A204.1 (cell line): ENCODE measurements around the gene TMEM86A.

Source experiments
- FAIRE-seq: peaks from 2 replicates; lab custom pipeline; 2012; peaks lifted over from hg19 to GRCh38; lab: Jason Lieb, UNC

TMEM86A gene

DNA sequence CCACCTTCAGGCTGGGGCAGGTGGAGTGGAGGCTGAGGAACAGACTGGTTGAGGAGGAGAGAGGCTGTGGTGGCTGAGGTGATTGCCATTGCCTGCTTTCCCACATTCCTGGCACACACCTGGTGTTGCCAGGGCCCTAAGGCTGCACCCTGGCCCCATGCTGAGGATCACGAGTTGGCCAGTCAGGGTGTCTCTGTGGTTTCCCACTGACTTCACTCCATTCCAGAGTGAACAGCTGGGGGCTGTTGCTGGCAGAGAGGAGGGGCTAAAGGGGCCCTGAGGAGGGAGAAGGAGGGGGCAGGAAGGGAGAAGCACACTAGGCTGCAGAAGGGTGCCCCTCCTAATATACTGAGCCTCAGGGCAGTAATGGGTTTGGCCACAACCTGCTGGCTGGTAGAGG is 1.8 kb downstream of the TMEM86A start:
- no peak for FAIRE-seq

DNA sequence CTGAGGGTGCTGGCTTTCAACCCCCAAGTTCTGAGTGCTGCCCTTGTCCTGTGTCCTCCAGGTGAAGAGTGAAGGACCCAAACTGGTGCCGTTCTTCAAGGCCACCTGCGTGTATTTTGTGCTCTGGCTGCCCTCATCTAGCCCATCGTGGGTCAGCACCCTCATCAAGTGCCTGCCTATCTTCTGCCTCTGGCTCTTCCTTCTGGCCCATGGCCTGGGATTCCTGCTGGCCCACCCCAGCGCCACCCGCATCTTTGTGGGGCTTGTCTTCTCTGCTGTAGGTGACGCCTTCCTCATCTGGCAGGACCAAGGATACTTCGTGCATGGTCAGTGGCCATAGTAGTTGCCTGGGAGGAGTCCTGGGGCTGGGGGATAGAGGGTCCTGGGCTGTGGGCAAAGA is 2.3 kb downstream of the TMEM86A start:
- no peak for FAIRE-seq

DNA sequence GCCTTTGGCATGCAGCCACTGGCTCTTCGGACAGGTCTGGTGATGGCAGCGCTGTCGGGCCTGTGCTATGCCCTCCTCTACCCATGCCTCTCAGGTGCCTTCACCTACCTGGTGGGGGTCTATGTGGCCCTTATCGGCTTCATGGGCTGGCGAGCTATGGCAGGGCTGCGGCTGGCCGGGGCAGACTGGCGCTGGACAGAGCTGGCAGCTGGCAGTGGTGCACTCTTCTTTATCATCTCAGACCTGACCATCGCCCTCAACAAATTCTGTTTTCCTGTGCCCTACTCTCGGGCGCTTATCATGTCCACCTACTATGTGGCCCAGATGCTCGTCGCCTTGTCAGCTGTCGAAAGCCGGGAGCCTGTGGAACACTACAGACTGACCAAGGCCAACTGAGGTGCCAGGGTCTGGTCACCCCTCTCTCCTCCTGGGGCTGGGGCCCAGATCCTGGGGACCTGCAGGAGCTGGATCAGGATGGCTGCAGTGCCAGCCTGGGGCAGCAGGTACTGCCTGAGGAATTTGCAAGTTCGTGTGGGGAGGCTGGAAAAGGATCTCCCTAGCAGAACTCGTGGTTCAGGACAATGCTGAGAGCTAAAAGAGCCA is 3.1 kb downstream of the TMEM86A start:
- FAIRE-seq, result no peak

DNA sequence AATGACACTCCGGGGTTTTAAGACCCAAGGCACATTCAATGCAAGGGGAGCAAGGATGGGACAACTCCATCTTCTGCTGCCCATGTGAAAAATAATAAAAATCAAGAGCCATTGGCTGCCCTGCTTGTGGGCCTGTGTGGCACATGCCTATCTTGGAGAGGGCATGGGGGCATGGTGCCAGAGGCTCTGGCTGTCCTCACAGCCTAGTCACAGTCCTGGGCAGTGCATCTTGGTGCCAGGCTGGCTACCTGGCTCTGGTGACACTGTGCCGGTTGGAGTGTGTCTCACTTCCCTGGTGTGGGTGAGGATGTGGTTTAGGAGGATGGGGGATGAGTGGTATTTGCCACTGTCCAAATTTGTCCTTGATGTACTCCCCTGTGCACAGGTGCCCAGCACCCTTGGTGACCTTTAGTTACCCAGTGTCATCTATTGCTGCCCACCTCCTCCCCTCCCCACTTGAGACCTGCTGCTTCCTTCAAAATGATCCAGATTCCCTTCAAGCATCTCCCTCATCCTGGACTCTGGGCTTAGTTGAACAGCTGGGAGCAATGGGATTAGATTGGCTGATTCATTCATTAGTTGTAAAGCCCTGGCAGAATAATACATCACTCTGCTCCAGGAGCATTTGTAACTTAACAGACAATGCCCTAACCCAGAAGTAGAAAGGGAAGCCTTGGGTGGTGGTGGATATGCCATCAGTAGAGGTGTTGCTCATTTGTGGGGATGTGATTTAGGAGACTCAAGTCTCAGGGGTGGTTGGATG is 4.6 kb downstream of the TMEM86A start:
- FAIRE-seq, result no peak

DNA sequence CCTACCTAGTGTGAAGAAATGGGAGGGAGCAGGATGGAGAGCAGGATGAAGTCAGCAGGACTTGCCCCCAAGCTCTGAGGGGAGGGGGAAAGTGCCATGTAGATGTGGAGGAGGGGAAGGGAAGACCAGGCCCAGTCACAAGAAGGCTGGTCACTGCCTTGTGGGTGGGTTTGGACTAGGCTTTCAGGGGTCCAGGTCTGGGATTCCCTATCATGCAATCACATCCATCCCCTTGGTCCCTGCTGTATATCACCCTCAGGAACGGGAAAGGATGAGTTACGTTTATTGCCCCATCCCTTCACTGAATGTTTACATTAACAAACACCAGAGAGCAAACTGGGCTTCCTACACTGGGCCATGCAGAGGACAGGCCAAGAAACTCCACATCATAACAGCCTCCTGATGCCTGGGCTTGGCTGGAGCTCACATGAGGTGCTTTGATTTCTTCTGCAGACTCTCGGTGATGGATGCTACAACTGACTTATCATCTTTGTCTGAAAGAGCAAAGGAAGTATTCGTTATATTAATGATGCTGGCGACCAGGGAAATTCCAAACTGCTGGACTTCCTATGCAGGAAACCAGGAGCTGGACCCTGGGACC is 5.6 kb downstream of the TMEM86A start:
- no peak for FAIRE-seq

DNA sequence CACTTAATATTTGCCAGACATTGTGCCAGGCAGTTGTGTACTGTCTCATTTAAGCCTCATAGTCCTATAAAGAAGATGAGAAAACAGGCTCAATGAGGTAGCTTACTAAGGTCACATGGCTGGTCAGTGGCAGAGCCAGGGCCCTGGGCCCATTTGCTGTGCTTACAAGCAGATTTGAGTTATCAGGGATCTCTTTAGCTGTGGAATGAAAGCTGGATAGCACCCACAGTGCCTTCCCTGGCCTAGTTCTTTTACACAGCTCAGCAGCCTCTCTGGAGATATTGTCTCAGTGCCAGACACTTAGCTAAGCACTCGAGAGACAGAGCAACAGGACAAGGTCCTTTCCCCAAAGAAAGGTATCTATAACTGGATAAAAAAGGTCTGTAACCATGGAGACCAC is 6.1 kb downstream of the TMEM86A start:
- FAIRE-seq, result no peak

DNA sequence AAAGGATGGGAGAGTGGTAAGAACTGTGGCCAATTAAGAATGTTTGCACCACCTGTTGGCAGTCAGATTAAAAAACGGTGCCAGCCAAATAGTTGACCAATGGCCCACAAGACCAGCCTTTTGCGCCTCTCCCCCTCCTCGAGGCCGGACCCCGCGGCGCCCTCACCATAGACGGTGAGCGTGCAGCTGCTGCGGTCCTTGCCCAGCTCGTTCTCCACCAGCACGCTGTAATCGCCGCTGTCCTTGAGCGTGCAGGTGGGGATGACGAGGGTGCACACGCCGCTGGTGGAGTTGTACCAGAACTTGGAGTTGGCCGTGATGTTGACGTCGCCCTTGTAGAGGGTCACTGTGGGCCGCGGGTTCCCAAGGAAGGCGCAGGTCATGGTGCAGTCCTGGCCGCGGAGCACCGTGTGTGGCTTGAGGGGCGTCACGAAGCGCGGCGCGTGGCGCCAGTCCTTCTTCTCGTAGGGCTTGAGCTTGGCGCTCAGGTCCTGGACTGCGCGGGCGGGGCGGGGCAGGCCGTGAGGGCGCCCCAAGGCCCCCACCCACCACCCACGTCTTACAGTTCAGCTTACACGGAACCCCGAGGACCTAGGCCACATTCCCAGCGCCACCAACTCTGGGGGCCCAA is 7.2 kb downstream of the TMEM86A start:
- FAIRE-seq, result no peak

DNA sequence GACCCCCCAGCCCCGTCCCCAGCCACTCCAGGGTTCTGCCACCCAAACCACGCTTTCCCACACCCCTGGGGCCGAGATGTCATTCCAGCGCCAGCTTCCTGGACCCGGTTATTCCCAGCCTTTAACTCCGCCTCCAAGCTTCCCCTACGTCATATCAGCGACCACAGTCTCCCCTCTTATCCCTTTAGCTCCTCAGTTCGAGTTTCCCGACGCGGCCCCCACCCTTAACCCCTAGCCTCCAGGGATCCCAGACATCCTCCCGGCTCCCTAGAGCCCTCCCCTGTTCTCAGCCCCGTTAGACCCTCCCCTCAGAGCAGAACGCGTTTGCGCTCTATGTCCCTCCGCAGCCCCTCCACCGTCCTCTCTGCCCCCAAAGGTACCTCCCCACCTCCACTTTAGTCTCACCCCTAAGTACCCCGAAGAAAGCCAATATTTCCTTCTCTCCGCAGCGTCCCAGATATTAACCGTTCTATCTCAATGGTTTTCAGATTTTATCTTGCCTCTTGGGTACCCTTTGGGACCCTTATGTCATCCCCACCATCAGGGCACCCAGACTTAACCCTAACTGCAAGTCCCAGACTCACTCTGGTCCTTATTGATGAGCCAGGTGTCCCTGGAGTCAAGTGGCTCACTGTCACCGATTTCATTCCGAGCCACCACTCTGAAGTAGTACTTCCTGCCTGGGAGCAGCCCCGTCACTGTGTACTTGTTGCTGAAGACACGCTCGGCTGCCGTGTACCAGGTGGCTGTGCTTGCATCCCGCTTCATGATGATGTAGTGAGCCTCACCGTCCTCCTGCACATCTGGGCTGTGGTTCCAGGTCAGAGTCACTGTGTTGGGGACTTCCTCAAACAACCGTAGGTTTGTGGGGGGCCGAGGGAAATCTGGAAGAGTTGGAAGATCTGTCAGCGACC is 8.0 kb downstream of the TMEM86A start:
- FAIRE-seq, result no peak

DNA sequence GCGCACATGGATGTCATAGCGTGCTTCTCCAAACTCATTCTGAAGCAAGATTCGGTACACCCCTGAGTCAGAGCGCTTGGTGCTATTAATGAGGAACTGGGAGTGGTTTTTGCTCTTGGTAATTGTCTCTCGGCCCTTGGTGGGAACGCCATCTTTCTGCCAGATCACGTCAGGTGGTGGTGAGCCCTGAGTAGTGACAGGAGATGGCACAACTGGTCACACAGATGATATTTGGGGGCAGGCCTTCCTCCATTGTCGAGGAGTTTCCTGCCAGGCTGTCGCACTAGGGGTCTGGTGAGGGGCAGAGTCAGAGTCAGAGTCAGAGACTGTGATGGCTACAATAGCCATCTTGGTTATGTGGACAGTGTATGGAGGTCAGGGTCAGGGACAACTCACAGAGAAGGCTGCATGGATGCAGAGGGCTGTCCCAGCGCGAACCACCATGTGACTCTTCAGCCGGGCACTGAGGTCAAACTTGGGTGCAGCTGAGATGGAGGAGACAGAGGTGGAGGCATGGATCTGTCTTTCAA is 9.3 kb downstream of the TMEM86A start:
- no peak for FAIRE-seq

DNA sequence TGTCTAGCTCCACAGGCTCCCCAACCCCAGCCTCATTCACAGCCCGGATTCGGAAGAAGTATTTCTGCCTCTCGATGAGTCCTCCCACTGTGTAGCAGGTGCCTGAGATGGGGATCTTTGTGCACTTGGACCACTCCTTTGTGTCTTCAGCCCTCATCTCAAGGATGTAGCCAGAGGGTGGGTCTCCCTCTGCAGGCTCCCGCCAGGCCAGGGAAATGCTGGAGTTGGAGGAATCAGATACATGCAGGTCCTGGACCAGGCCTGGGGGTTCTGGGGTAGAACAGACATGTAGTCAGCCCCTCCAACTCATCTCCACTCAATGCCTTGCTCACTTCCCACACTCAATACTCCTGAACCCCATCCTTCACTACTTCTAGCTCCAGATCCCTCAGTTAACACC is 10.8 kb downstream of the TMEM86A start:
- FAIRE-seq, result no peak

DNA sequence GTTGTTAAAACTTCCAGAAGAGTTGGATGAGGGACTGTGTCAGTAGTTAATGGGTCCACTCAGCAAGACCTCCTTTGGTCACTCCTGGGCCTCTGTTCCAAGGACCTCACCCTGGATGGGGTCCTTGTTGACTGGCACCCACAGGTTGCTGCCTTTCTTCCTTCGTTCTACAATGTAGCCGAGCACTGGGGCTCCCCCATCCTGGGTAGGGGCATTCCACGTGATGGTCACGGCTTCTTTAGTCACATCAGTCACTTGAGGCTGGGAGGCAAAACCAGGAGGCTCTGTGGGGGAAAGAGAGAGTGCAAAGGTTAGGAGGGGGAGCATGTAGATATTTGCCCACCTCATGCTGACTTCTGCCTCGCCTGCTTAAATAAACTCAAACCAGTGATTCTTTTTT is 12.0 kb downstream of the TMEM86A start:
- no peak for FAIRE-seq

DNA sequence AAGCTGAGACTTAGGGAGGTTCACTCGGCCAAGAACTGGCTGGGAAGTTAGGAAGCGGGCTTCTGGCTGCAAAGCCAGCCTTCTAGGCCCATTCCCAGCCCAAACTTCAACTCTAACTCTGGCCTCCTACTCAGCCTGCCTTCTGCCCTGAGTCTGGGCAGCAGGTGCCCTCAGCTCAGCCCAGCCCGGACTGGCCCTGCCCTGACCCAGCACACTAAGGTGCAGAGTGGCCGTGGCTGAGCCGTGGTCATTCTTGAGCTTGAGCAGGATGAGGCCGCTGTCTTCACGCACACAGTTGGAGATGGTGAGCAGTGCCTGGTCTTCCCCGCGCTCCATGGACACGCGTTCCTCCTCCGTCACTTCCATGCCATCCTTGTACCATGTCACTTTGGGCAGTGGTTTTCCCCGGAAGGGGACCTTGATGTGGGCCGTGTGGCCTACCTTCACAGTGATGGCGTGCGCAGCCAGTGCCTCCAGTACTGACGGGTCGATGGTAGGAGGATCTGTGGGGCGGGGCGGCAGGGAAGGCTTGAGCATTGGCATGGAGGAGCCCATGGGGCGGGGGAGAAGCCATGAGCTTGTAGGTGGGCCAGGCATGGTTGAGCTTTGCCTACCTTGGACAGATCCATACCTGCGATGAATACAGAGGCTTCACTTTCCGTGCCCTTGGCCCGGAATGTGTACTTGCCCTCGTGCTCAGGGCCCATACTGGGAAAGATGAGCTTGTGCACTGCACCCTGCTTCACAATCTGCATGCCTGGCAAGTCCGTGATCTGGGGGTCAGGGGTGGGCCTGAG is 15.3 kb downstream of the TMEM86A start:
- no peak for FAIRE-seq

DNA sequence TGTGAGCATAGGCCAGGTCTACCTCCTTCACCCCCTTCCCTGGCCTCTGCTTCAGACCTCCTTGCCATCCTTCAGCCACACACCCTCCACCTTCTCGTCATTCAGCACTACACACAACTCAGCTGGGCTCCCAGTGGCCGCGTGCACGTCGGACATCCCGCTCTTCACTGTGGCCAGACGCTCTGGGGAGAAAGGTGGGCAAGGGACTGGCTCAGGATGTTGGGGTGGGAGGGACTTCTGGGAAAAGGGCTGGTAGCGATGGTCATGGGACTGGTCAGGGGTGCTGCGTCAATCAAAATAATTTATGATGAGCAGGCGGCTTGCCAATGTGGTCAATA is 15.8 kb downstream of the TMEM86A start:
- FAIRE-seq, result no peak

DNA sequence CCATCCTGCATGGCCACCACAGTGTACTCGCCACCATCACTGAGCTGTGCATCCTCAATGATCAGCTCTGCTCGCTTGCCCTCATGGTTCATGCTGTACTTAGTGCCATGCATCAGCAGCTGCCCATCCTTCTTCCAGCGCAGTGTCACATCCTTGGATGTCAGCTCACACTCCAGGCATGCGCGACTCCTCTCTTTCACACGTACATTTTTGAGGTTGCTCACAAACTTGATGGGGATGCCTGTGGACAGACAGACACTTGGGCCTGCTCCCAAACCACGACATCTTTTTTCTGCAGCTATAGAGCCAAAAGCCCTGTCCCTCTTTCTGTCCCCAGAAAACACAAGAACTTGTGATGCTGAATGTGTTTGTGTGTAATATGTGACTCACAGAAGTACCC is 16.9 kb downstream of the TMEM86A start:
- FAIRE-seq, result no peak

DNA sequence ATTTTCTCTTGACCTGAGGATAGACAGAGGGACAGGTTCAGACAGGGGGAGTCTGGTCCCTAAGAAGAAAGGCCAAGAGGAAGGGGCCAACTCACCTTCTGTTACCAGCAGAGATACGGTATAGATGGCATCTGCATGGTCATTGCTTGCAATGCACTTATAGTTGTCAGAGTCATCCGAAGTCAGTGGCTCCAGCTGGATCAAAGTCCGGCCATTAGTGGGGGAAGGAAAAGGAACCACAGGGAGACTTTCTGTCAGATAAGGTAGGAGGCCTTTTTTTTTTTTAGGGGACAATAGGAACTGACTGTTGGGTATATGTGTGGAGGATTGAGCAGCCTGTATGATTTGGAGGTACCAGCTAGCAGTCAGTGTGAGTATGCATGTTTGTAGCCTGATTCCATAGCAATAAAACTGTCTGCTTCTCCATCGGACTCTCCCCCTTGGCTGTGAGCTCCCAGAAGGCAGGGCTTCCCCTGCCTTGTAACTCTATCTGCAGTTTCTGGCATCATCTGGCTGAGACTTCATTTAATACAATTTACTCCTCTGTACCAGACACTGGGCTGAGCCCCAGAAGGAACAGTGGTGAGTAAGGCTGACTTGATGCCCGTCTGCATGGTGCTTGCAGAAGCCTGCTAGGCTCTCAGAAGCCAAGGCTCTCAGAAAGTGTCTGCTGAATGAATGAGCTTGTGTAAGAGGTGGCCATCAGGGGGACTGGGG is 21.7 kb downstream of the TMEM86A start:
- no peak for FAIRE-seq

DNA sequence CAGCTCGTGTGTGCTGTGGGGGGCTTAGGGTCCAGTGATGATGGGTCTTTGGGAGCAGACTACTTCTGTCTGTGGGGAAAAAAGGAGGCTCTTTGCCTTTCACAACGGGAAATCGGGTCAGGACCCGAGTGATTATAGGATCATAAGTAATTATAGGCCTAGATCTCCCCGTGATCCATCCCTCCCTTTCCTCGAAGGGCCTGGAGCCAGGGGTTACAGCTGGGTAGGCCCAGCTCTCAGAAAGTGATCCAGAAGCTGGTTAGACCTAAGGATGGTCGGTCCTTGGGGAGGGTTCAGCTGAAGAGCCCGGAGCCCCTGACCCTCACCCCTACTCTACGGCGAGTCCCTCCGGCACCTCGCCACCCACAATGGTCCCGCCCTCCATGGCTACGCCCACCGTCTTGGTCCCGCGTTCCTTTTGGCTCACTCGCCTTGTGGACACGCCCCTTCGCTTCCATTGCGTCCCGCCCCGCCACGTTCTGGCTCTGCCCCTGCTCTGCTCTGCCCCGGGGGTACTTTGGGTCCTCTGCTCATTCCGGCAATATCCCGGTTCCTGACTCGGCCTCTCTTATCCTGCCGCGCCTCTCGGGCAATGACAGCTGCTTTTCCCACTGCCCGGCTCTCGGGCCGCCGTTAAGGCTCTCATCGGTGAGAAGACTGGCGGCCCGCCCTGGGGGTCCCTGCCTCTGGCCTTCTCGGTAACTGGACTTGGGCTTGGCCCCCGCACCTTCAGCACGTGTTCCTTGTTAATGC is 22.4 kb downstream of the TMEM86A start:
- FAIRE-seq, result no peak

DNA sequence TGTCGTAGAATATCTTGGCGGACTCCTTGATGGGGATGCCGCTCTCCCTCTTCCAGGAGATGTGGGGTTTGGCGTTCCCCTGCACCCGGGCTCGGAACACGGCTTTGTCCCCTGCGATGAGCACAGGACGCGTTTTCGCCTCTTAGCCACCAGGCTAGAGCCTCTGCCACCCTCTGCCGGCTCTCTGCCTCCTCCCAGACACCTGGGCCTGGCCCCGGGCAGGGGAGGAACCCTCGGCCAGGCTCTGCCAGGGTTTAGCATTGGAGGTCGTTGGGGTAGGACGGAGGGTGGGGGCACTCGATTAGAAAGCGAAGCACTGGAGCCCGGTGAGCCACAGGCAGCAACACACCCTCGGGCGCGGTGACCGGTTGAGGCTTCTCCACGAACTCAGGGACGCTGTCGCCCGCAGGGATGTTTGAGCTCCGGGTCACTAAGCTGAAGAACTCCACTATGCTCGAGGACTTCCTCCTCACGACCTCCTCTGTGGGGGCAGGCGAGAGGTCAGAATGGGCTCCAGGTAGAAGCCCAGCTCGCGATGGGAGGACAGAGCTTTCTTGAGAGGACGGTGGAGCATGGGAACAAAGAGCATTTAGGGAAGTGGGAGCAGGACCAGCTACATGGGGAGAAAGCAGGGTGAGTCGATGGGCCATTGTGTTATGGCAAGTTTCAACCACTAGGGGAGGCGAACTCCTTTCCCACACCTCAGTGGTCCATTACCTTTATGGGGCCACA is 23.1 kb downstream of the TMEM86A start:
- FAIRE-seq, result no peak

DNA sequence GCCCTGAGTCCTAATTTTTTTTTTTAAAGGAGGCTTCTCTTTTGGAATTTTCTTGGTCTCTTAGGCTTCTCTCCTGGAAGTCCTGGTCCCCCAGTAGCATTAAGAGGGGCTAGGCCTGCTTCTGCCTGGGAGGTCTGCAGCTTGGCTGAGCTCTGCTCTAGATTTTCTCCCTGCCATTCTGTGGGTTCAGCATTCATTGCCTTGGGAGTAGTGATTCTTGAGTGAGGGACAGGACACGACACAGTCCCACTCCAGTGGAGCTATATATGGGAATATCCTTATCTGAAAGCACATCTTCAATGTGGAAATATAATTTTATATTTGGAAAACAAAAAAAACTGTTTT is 23.7 kb downstream of the TMEM86A start:
- no peak for FAIRE-seq

DNA sequence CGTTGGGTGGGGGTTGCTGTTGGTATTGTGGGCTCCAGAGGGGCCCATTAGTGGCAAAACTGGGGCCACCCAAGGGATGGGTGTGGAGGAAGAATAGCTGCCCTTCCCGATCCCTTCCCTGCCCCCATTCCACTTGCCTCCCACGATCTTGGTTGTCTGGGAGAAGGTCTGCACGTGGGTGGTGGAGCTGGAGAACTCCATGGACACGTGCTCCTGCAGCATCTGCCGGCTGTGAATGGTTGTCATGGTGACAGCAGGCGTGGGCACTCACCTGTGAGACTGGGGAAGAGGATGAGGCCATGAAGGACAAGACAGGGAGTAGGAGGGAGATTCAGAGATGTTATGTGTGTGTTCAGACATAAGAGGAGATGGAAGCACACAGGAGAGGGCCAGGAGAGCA is 25.4 kb downstream of the TMEM86A start:
- no peak for FAIRE-seq
